Right cardiac atrium (tissue), 5 donors: Measurements from ENCODE around the gene TMEM115. TPM values are rescaled to one million over a fixed set of nuclear protein-coding genes. Genes with fewer than 3 reads are reported as not detected.

ENCODE experiments used
- ATAC-seq, 2 donors: fragments of 200-7000 bp; cut with Tn5 transposase; one replicate each; pipeline versions ENCODE4 v1.8.0 to v1.9.1; 2020; ENCODE audit warnings: moderate library complexity in 2 of 2, mild to moderate bottlenecking in 1 of 2
- DNase-seq, 3 donors: peaks; one replicate each; pipeline ENCODE4 v3.0.0-alpha.2; 2020
- H3K27ac ChIP-seq: one replicate; pipeline ENCODE4 v1.5.1; 2013; ENCODE audit warnings: mild to moderate bottlenecking, low read length, control low read depth, moderate library complexity
- H3K27me3 ChIP-seq: one replicate; pipeline ENCODE4 v1.6.1; 2013; ENCODE audit not compliant: control insufficient read depth, insufficient read depth
- H3K4me1 ChIP-seq: one replicate; pipeline ENCODE4 v1.6.1; 2013; ENCODE audit warnings: low read length; ENCODE audit not compliant: control insufficient read depth, insufficient read depth
- H3K4me3 ChIP-seq: one replicate; pipeline ENCODE4 v1.5.1; 2013; ENCODE audit warnings: low read length, control low read depth
- H3K9me3 ChIP-seq: one replicate; pipeline ENCODE4 v1.6.1; 2013; ENCODE audit warnings: low read length; ENCODE audit not compliant: control insufficient read depth
- WGBS: extraction: QIAGEN DNeasy Blood & Tissue Kit; methylation state at CpG from one replicate; pipeline ENCODE4 v1.1.7; 2013; 5-methylcytosine and 5-hydroxymethylcytosine counted together
- intact Hi-C, 4 donors: fragments of 100-400 bp; cut with DNase I; formaldehyde crosslinking; loops; one replicate each; pipeline versions ENCODE4 v1.11.0 to v1.14.0; 2022 to 2023
- polyA plus RNA-seq: library from polyadenylated mRNA; stranded (reverse); fragments of 200-250 nt; gene quantifications from one replicate; pipeline ENCODE4 v1.2.3, GENCODE V29; 2013
- total RNA-seq, 4 donors: library from RNA; stranded (reverse); fragmentation: NEBNext Ultra II Directional; extraction: Animal tissue kit (Norgen Biotek cat#: 25700); gene quantifications; one replicate each; pipeline ENCODE4 v1.2.1, GENCODE V29; 2021
- donor health status: healthy with polysubstance abuse.
- donor health status: DM: no; HTN: yes; CAD: no.
- donor health status: DM: no; HTN: no; CAD: no.
- donor health status: DM: no; HTN: yes; CAD: no; lungs with severe emphysema.
- donor health status: DM: yes; HTN: yes; CAD: no.

Gene TMEM115
- total and polyA plus RNA-seq, 5 donors = 28.7 to 33.3 (median 32.5) TPM

DNA sequence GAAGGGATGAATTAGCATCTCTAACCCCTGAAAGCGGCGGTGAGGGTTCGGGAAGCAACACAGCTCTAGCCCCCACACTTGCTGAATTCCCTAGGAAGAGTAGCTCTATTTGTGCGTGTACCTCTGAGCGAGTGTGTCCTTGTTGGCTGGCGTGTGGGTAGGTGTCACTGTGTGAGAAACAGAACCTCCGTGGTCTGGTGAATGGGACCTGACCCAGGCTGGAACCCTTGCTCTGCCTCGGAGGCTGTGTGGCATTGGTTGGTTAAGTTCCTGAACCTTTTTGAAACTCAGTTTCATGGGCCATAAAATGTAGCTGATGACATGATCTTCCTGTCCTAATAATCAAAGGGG lies 414 bp upstream of the TMEM115 start:
- Histone ChIP-seq H3K9me3 (no peaks in the 10 kb centered on the region), H3K4me1 (peaks cover 24% of the 10 kb centered on the region), H3K4me3 (no peak overlapping the region), H3K27ac (no peak overlapping the region), H3K27me3 (no peaks in the 10 kb centered on the region)
- DNase-seq = no peak
- WGBS = 19% methylated on average over 8 of the region's 8 CpGs
- intact Hi-C loops = no loop called here
- no peak for ATAC-seq

DNA sequence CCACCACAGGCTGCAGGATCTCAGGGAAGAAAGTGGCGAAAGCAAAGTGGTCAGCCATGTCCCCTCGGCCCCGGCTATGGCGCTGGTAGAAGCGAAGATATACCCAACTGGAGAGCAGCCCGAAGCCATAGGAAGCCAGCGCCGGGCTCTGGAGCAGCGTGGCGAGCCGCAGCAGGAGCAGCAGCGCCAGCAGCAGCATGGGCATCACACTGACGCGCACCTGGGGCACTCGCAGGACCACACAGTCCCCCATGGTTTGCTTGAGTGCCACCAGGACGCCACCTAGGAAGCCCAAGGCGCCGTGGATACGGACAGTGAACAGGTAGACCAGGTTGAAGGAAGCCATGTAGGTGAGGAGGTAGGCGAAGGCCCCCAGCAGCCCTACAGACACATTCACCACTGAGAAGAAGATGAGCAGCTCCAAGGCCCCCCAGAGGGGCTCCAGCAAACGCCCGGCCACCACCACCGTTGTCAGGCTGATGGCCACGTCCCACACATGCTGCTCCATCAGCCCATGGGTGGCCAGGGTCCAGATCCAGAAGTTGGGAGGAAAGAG lies 888 bp downstream of the TMEM115 start:
- intact Hi-C loops = no loop called here
- Histone ChIP-seq H3K27ac (peak overlapping the region; percentile 88), H3K4me3 (peak overlapping the region; percentile 67), H3K4me1 (peaks cover 24% of the 10 kb centered on the region), H3K9me3 (no peaks in the 10 kb centered on the region), H3K27me3 (no peaks in the 10 kb centered on the region)
- ATAC-seq = no peak
- DNase-seq = no peak
- WGBS = 41% methylated on average over 24 of the region's 24 CpGs

- H3K4me3 ChIP-seq = peak overlapping the region; percentile 67
- intact Hi-C loops = no loop called here
- 51% methylated on average over 1 of the region's 1 CpG for WGBS
- peaks cover 24% of the 10 kb centered on the region for H3K4me1 ChIP-seq
- H3K27me3 ChIP-seq = no peaks in the 10 kb centered on the region
- peak overlapping the region; percentile 6 for H3K27ac ChIP-seq
- ATAC-seq = no peak
- no peaks in the 10 kb centered on the region for H3K9me3 ChIP-seq
- no peak for DNase-seq
Observed at GRCh38 chr3:50357481-50357880, 1.8 kb downstream of the TMEM115 start.

GRCh38 chr3:50356553-50356952 lies 2.8 kb downstream of the TMEM115 start:
- Histone ChIP-seq H3K27me3 (no peaks in the 10 kb centered on the region), H3K4me3 (peak overlapping the region; percentile 67), H3K9me3 (no peaks in the 10 kb centered on the region), H3K27ac (peak overlapping the region; percentile 42), H3K4me1 (peaks cover 24% of the 10 kb centered on the region)
- ATAC-seq (peak; percentile 24 to 48), DNase-seq (peak in 2 of 3 donors; percentile 68 to 78)
- 29% methylated on average over 5 of the region's 5 CpGs for WGBS
- intact Hi-C loops = no loop called here

- DNase-seq = no peak
- peaks cover 28% of the 10 kb centered on the region for H3K4me1 ChIP-seq
- H3K27me3 ChIP-seq = no peaks in the 10 kb centered on the region
- no peak for ATAC-seq
- no peaks in the 10 kb centered on the region for H3K9me3 ChIP-seq
- intact Hi-C loops = no loop called here
- H3K4me3 ChIP-seq = no peak overlapping the region
- peak overlapping the region; percentile 15 for H3K27ac ChIP-seq
- WGBS = 47% methylated on average over 5 of the region's 5 CpGs
Observed at GRCh38 chr3:50355829-50356552, 3.3 kb downstream of the TMEM115 start.

DNA sequence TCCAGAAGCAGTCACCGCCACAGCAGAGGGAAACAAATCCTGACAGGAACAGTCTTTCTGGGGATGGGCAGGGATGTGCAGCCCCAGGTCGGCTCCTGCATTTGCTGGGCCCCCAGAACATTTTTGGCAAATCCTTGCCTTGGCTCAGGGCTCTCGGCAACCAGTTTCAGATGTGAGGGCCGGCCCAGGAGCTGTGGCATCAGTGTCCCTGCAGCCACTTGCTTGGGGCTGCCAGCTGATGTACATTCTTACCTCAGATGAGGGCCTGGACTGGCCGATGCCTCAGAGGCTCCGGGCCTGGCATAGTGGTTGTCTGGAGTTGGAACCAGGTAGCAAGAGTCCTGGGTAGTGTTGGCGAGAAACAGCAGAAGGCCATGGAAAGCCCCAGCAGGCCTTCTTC lies 4.5 kb downstream of the TMEM115 start:
- ATAC-seq (no peak), DNase-seq (no peak)
- Histone ChIP-seq H3K4me1 (peaks cover 28% of the 10 kb centered on the region), H3K4me3 (no peak overlapping the region), H3K9me3 (no peaks in the 10 kb centered on the region), H3K27ac (no peak overlapping the region), H3K27me3 (no peaks in the 10 kb centered on the region)
- intact Hi-C loops = loop anchor here in 1 of 4 donors (5.0 kb wide), 1 partner anchor 187 kb away; no protein-coding TSS in a partner anchor
- WGBS = 85% methylated on average over 7 of the region's 7 CpGs

GRCh38 chr3:50354186-50354764 lies 5.0 kb downstream of the TMEM115 start:
- WGBS = 70% methylated on average over 5 of the region's 5 CpGs
- no peak for ATAC-seq
- intact Hi-C loops = loop anchor here in 1 of 4 donors (5.0 kb wide), 1 partner anchor 188 kb away; no protein-coding TSS in a partner anchor
- Histone ChIP-seq H3K4me3 (no peak overlapping the region), H3K27me3 (no peaks in the 10 kb centered on the region), H3K9me3 (no peaks in the 10 kb centered on the region), H3K27ac (no peak overlapping the region), H3K4me1 (peaks cover 30% of the 10 kb centered on the region)
- DNase-seq = no peak

GRCh38 chr3:50353245-50354004 lies 5.9 kb downstream of the TMEM115 start:
- WGBS = 81% methylated on average over 12 of the region's 12 CpGs

GRCh38 chr3:50352781-50353180 lies 6.5 kb downstream of the TMEM115 start:
- Histone ChIP-seq H3K27me3 (no peaks in the 10 kb centered on the region), H3K4me3 (no peak overlapping the region), H3K4me1 (peaks cover 25% of the 10 kb centered on the region), H3K27ac (no peak overlapping the region), H3K9me3 (no peaks in the 10 kb centered on the region)
- intact Hi-C loops = loop anchor here in 1 of 4 donors (5.0 kb wide), 1 partner anchor 190 kb away; no protein-coding TSS in a partner anchor
- ATAC-seq (no peak), DNase-seq (no peak)
- WGBS = 36% methylated on average over 2 of the region's 2 CpGs

More at GRCh38 chr3:50353245-50354004, 5.9 kb downstream of the TMEM115 start:
- Histone ChIP-seq H3K27me3 (no peaks in the 10 kb centered on the region), H3K4me1 (peaks cover 31% of the 10 kb centered on the region), H3K27ac (no peak overlapping the region), H3K4me3 (no peak overlapping the region), H3K9me3 (no peaks in the 10 kb centered on the region)
- ATAC-seq = no peak
- intact Hi-C loops = loop anchor here in 1 of 4 donors (5.0 kb wide), 1 partner anchor 189 kb away; no protein-coding TSS in a partner anchor
- no peak for DNase-seq

DNA sequence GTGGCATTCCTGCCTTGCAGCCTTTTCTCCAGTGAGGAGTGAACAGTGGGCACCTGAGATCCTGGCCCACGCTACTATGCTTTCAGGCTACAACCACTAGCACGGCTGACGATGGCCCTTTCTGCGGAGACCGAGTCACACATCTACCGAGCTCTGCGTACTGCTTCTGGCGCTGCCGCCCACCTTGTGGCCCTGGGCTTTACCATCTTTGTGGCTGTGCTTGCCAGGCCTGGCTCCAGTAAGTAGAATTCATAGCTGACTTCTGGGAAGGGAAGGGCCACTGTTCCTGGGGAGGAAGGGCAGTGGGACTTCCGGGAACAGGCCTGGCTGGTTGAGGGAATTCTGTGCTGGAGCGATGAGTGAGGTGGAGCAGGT lies 8.0 kb downstream of the TMEM115 start:
- ATAC-seq (no peak), DNase-seq (no peak)
- Histone ChIP-seq H3K27me3 (no peaks in the 10 kb centered on the region), H3K9me3 (no peaks in the 10 kb centered on the region), H3K27ac (peak overlapping the region; percentile 8), H3K4me1 (peaks cover 18% of the 10 kb centered on the region), H3K4me3 (peak overlapping the region; percentile 65)
- intact Hi-C loops = loop anchor here in 1 of 4 donors (5.0 kb wide), 1 partner anchor 191 kb away; no protein-coding TSS in a partner anchor
- 54% methylated on average over 11 of the region's 11 CpGs for WGBS
